Muscle of leg (tissue), 11 donors: Measurements from ENCODE around the gene CDY2A. TPM values are rescaled to one million over a fixed set of nuclear protein-coding genes. Genes with fewer than 3 reads are reported as not detected.
"Not testable (repeated sequence)": the region's sequence is repeated elsewhere in the genome, so short reads cannot be mapped to it uniquely, and the experiment has no call there.

Experiments
- DNase-seq: peaks from one replicate; pipeline ENCODE4 v3.0.0; 2013
- H3K27ac ChIP-seq: one replicate; pipeline ENCODE4 v1.5.1; 2013; ENCODE audit warnings: mild to moderate bottlenecking, low read length, control low read depth
- H3K27me3 ChIP-seq: one replicate; pipeline ENCODE4 v1.6.1; 2013; ENCODE audit warnings: low read length; ENCODE audit not compliant: control insufficient read depth, insufficient read depth
- H3K36me3 ChIP-seq: one replicate; pipeline ENCODE4 v1.6.1; 2013; ENCODE audit warnings: low read length; ENCODE audit not compliant: control insufficient read depth, insufficient read depth
- H3K4me1 ChIP-seq: one replicate; pipeline ENCODE4 v1.6.1; 2013; ENCODE audit warnings: low read length; ENCODE audit not compliant: control insufficient read depth, insufficient read depth
- H3K4me3 ChIP-seq: one replicate; pipeline ENCODE4 v1.5.1; 2013; ENCODE audit warnings: low read length, control low read depth
- H3K9me3 ChIP-seq: replicated peaks from 2 replicates; pipeline ENCODE4 v1.6.1; 2013; ENCODE audit warnings: low read depth, low read length; ENCODE audit not compliant: control insufficient read depth
- WGBS: methylation state at CpG from one replicate; pipeline ENCODE4 v1.1.5; 2013; ENCODE audit warnings: missing lambda C conversion rate; ENCODE audit not compliant: insufficient coverage; 5-methylcytosine and 5-hydroxymethylcytosine counted together
- polyA plus RNA-seq, 8 donors: library from polyadenylated mRNA; unstranded; fragments of 120-200 nt; gene quantifications; one replicate each; pipeline versions ENCODE4 v1.2.1 to v1.2.3, GENCODE V29; 2013; ENCODE audit warnings: inconsistent platforms in 1 of 8, low replicate concordance in 1 of 8; ENCODE audit not compliant: insufficient read length in 8 of 8, insufficient read depth in 1 of 8
- total RNA-seq: library from RNA; stranded (reverse); fragments of 120-200 nt; gene quantifications from one replicate; pipeline ENCODE4 v1.2.4, GENCODE V29; 2013

Gene CDY2A
- total and polyA plus RNA-seq, 9 donors: not detected

DNA sequence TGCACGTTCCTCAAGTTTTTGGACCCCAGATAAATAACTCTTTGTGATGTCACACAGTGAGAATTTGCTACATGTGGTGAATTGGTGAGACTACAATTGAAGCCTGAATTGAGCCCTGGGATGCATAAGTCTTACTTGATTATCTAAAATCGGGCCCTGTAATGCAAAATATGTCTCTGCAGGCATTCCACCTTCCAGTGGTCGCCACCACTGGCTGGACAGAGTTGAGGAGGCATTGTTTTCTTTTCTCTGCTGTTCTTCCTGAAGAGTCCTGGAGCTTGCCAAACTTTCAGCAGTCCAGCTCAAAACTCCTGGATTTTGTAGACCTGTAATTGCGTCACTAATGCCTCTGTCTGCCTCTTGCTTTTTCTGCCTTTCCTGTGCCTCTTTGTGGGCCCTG, 23.5 kb downstream of the CDY2A start:
- not testable (repeated sequence) for H3K36me3 ChIP-seq, DNase-seq, H3K9me3 ChIP-seq, H3K27me3 ChIP-seq, H3K4me1 ChIP-seq, H3K27ac ChIP-seq, H3K4me3 ChIP-seq
- WGBS: no CpG with 5 or more reads among the region's 4 CpGs

DNA sequence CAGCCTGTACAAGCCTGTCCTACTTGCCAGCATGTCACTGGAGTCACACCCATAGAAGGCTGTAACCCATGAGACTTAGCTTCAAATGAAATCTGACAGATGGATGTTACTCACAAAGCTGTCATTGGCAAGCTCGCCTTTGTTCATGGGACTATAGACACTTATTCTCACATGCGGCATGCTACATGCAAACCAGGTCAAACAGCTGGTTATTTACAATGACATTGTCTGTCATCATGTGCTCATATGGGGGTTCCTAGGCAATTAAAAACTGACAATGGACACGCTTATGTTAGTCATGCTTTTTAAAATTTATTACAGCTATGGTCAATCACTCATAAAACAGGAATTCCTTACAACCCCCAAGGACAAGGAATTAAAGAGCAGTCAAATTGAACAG, 30.9 kb downstream of the CDY2A start:
- WGBS: no CpG with 5 or more reads among the region's 3 CpGs
- H3K27ac ChIP-seq, H3K36me3 ChIP-seq, DNase-seq, H3K9me3 ChIP-seq, H3K4me1 ChIP-seq, H3K27me3 ChIP-seq, H3K4me3 ChIP-seq: not testable (repeated sequence)

DNA sequence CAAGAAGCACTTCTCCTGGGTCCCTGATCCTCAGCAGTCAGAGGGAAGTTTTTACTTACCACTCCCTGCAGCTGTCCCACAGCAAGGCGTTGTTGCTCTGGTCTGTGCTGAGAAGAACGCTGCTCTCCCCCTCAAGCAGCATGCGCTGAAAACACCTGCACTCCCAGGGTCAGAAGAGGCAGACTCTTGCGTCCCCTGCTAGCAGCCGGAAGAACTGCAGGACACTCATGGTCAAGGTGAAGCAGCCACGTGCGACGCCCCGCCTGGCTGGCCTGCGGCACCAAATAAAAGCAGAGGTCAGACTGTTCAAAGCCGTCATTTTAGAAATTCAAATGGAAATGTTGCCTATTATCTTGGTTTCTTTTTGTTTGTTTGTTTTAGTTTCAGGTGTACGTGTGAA, 47.9 kb downstream of the CDY2A start:
- WGBS: no CpG with 5 or more reads among the region's 12 CpGs
- H3K4me1 ChIP-seq, H3K9me3 ChIP-seq, H3K4me3 ChIP-seq, H3K27ac ChIP-seq, DNase-seq, H3K27me3 ChIP-seq, H3K36me3 ChIP-seq: not testable (repeated sequence)

Other genes starting within 250 kb of the CDY2A start
- not detected for gene CDY2B, start 145.6 kb upstream of the CDY2A start, total RNA-seq
- gene CDY2B, start 145.6 kb upstream of the CDY2A start, polyA plus RNA-seq: not detected